Testis (tissue), 2 donors: ENCODE results near the gene VDAC2.

Experiments used
- CTCF ChIP-seq, 3 experiments: fragments of 450-650 bp in 2 of 3; fragments of 200-600 bp in 1 of 3; sonication (generic) in 1 of 3; IDR thresholded peaks; one replicate each; pipeline ENCODE4 v1.5.1; 2016 to 2019; ENCODE audit warnings: antibody characterized with exemption in 3 of 3, mild to moderate bottlenecking in 2 of 3, moderate library complexity in 1 of 3
- POLR2A ChIP-seq: fragments of 450-650 bp; IDR thresholded peaks from one replicate; pipeline ENCODE4 v1.6.1; 2017; ENCODE audit warnings: antibody characterized with exemption, mild to moderate bottlenecking, moderate library complexity

GRCh38 chr10:75247797-75248196 lies 37.2 kb downstream of the VDAC2 start:
- TF ChIP-seq CTCF (IDR thresholded peaks at IDR 0.05): no peak
- no peak for TF ChIP-seq POLR2A
